ENCODE measurements around the gene YKT6.

Gene YKT6

GRCh38 chr7:44220358-44221112, 19.8 kb downstream of the YKT6 start:
- no peak for TF ChIP-seq CTCF (IDR thresholded peaks at IDR 0.05; ENCODE audit: low read depth, low read length)
- H3K4me3 ChIP-seq (ENCODE audit: low read depth, low read length) = no peak overlapping the region

GRCh38 chr7:44221231-44221791, 20.5 kb downstream of the YKT6 start:
- H3K4me3 ChIP-seq (ENCODE audit: low read depth, low read length) = no peak overlapping the region
- no peak for TF ChIP-seq CTCF (IDR thresholded peaks at IDR 0.05; ENCODE audit: low read depth, low read length)

- TF ChIP-seq CTCF (IDR thresholded peaks at IDR 0.05; ENCODE audit: low read depth, low read length) = no peak
- H3K4me3 ChIP-seq (ENCODE audit: low read depth, low read length) = no peak overlapping the region
Observed at GRCh38 chr7:44222074-44222473, 21.3 kb downstream of the YKT6 start.

- no peak for TF ChIP-seq CTCF (IDR thresholded peaks at IDR 0.05; ENCODE audit: low read depth, low read length)
- no peak overlapping the region for H3K4me3 ChIP-seq (ENCODE audit: low read depth, low read length)
Observed at GRCh38 chr7:44222776-44223261, 22.0 kb downstream of the YKT6 start.

- no peak overlapping the region for H3K4me3 ChIP-seq (ENCODE audit: low read depth, low read length)
- TF ChIP-seq CTCF (IDR thresholded peaks at IDR 0.05; ENCODE audit: low read depth, low read length) = no peak
Observed at GRCh38 chr7:44223362-44224079, 22.7 kb downstream of the YKT6 start.

GRCh38 chr7:44224080-44224973, 23.5 kb downstream of the YKT6 start:
- no peak overlapping the region for H3K4me3 ChIP-seq (ENCODE audit: low read depth, low read length)
- TF ChIP-seq CTCF (IDR thresholded peaks at IDR 0.05; ENCODE audit: low read depth, low read length) = no peak
